ENCODE results near the gene EEF2KMT. TPM values are rescaled to one million over a fixed set of nuclear protein-coding genes. Genes with fewer than 3 reads are reported as not detected.

Gene EEF2KMT
- total and polyA plus RNA-seq, 9 of the 15 experiments (the other 6 are each of a cell fraction or from before 2014, with no cell fraction given): 4.2 to 22.7 (median 12.8) TPM

- TF ChIP-seq CHD7 (IDR thresholded peaks at IDR 0.05; ENCODE audit: low read depth, low read length) (peak; percentile 60), SUPT5H (IDR thresholded peaks at IDR 0.05) (peak; percentile 95), NR2C2 (CRISPR knock-in tag; IDR thresholded peaks at IDR 0.05) (peak; percentile 13; the same call in 1 of the 2 replicates), NR2C2 (tag; IDR thresholded peaks at IDR 0.05) (no peak), SNIP1 (IDR thresholded peaks at IDR 0.05; ENCODE audit: low read depth) (no peak), RBM14 (IDR thresholded peaks at IDR 0.05; ENCODE audit: borderline replicate concordance, insufficient read depth, low read depth, low read length) (no peak), ZNF589 (CRISPR knock-in tag; IDR thresholded peaks at IDR 0.05; ENCODE audit: low read depth) (no peak), ZNF3 (CRISPR knock-in tag; IDR thresholded peaks at IDR 0.05) (no peak), HLTF (IDR thresholded peaks at IDR 0.05) (peak; percentile 73; the same call in 1 of the 2 replicates), ELK3 (CRISPR knock-in tag; IDR thresholded peaks at IDR 0.05) (no peak), PBX2 (CRISPR knock-in tag; IDR thresholded peaks at IDR 0.05; ENCODE audit: low read depth) (no peak), PBX2 (tag; conservative IDR thresholded peaks at IDR 0.05; ENCODE audit: low read depth) (no peak)
Measured at GRCh38 chr16:5071681-5072333, 25.8 kb downstream of the EEF2KMT start, which contains the start of gene ALG1 (continued).

Data from K562 (cell line).